Bronchial epithelial cell (primary cell): ENCODE measurements around the gene GPR119. TPM values are rescaled to one million over a fixed set of nuclear protein-coding genes. Genes with fewer than 3 reads are reported as not detected.

Experiments used
- DNase-seq: peaks from one replicate; pipeline ENCODE4 v3.0.0-alpha.2; 2010; ENCODE audit warnings: low read depth
- FAIRE-seq: peaks from 2 replicates; lab custom pipeline; 2011; peaks lifted over from hg19 to GRCh38; lab: Jason Lieb, UNC
- H3K27me3 ChIP-seq: 2 replicates; pipeline ENCODE4 v1.5.1; 2011; ENCODE audit warnings: low read length; ENCODE audit not compliant: control insufficient read depth, insufficient read depth
- H3K36me3 ChIP-seq: 2 replicates; pipeline ENCODE4 v1.5.1; 2011; ENCODE audit warnings: low read length; ENCODE audit not compliant: control insufficient read depth, insufficient read depth
- H3K4me3 ChIP-seq: 2 replicates; pipeline ENCODE4 v1.5.1; 2011; ENCODE audit warnings: mild to moderate bottlenecking, low read depth, low read length, control low read depth
- CTCF ChIP-seq: IDR thresholded peaks from 2 replicates; pipeline ENCODE4 v1.5.1; 2011; ENCODE audit warnings: mild to moderate bottlenecking, moderate library complexity, low read length, control low read depth, inconsistent platforms; ENCODE audit not compliant: insufficient read depth, severe bottlenecking
- total RNA-seq: library from RNA; depleted of rRNA; stranded (reverse); fragments of >200 nt; gene quantifications from 2 replicates; pipeline ENCODE4 v1.2.1, GENCODE V29; 2014

The GPR119 gene
- total RNA-seq, 1 donor from 2014 or later = not detected

GRCh38 chrX:130416785-130417184, 31.3 kb upstream of the GPR119 start:
- Histone ChIP-seq H3K36me3 (no peaks in the 10 kb centered on the region), H3K4me3 (no peak overlapping the region), H3K27me3 (no peaks in the 10 kb centered on the region)
- no peak for DNase-seq
- FAIRE-seq = no peak
- TF ChIP-seq CTCF = no peak

GRCh38 chrX:130415201-130415600, 29.7 kb upstream of the GPR119 start:
- DNase-seq (no peak), FAIRE-seq (no peak)
- Histone ChIP-seq H3K36me3 (no peaks in the 10 kb centered on the region), H3K4me3 (no peak overlapping the region), H3K27me3 (no peaks in the 10 kb centered on the region)
- no peak for TF ChIP-seq CTCF

GRCh38 chrX:130414800-130415199, 29.3 kb upstream of the GPR119 start:
- no peak overlapping the region for H3K4me3 ChIP-seq
- TF ChIP-seq CTCF = no peak
- no peaks in the 10 kb centered on the region for H3K27me3 ChIP-seq
- no peaks in the 10 kb centered on the region for H3K36me3 ChIP-seq
- DNase-seq (no peak), FAIRE-seq (no peak)

GRCh38 chrX:130413415-130413814, 27.9 kb upstream of the GPR119 start:
- DNase-seq (no peak), FAIRE-seq (no peak)
- Histone ChIP-seq H3K27me3 (no peaks in the 10 kb centered on the region), H3K4me3 (no peak overlapping the region), H3K36me3 (no peaks in the 10 kb centered on the region)
- no peak for TF ChIP-seq CTCF

- no peak for TF ChIP-seq CTCF
- H3K4me3 ChIP-seq = peak overlapping the region; percentile 70
These were observed 16.8 kb upstream of the GPR119 start for GRCh38 chrX:130402208-130402684.

GRCh38 chrX:130401415-130402207, 16.1 kb upstream of the GPR119 start, which contains the start of gene RBMX2:
RBMX2 (plus strand) TSS chrX:130401987; CDS start chrX:130402033, 46 bp downstream.
- Histone ChIP-seq H3K27me3 (no peaks in the 10 kb centered on the region), H3K4me3 (peak within 1 kb of the TSS; percentile 70), H3K36me3 (peaks cover 1% of the 10 kb centered on the region)
- DNase-seq (peak; percentile 57), FAIRE-seq (no peak)
- no peak for TF ChIP-seq CTCF

More at GRCh38 chrX:130402208-130402684, 16.8 kb upstream of the GPR119 start:
- Histone ChIP-seq H3K27me3 (no peaks in the 10 kb centered on the region), H3K36me3 (peaks cover 1% of the 10 kb centered on the region)
- DNase-seq (no peak), FAIRE-seq (no peak)
